H9 (cell line): ENCODE measurements around the gene NLRP14. TPM values are rescaled to one million over a fixed set of nuclear protein-coding genes. Genes with fewer than 3 reads are reported as not detected.

Source experiments
- DNase-seq: peaks from one replicate; pipeline ENCODE4 v3.0.0-alpha.2; 2017
- H2AFZ ChIP-seq: one replicate; pipeline ENCODE4 v1.6.1; 2013; ENCODE audit warnings: mild to moderate bottlenecking, low read length, control low read depth, moderate library complexity
- H2AK5ac ChIP-seq: 2 replicates; pipeline ENCODE4 v1.6.1; 2013; ENCODE audit warnings: low read length, control low read depth, mixed read lengths; ENCODE audit not compliant: insufficient read length
- H2BK120ac ChIP-seq: one replicate; pipeline ENCODE4 v1.6.1; 2013; ENCODE audit warnings: low read depth, mild to moderate bottlenecking, low read length, control low read depth, inconsistent platforms; ENCODE audit not compliant: poor library complexity, severe bottlenecking
- H2BK12ac ChIP-seq: 2 replicates; pipeline ENCODE4 v1.6.1; 2013; ENCODE audit warnings: low read length, control low read depth, mixed read lengths, low read depth; ENCODE audit not compliant: insufficient read length
- H2BK15ac ChIP-seq: 2 replicates; pipeline ENCODE4 v1.6.1; 2013; ENCODE audit warnings: low read depth, low read length, control low read depth
- H2BK20ac ChIP-seq: one replicate; pipeline ENCODE4 v1.6.1; 2013; ENCODE audit warnings: low read depth, mild to moderate bottlenecking, low read length, control low read depth, inconsistent platforms; ENCODE audit not compliant: poor library complexity, severe bottlenecking
- H2BK5ac ChIP-seq: 2 replicates; pipeline ENCODE4 v1.6.1; 2013; ENCODE audit warnings: low read length, control low read depth, mixed read lengths; ENCODE audit not compliant: insufficient read length
- H3K14ac ChIP-seq: 2 replicates; pipeline ENCODE4 v1.6.1; 2013; ENCODE audit warnings: low read length, control low read depth; ENCODE audit not compliant: insufficient read depth
- H3K18ac ChIP-seq: 2 replicates; pipeline ENCODE4 v1.6.1; 2013; ENCODE audit warnings: low read depth, mild to moderate bottlenecking, mixed read lengths, low read length, control low read depth; ENCODE audit not compliant: insufficient read length
- H3K23ac ChIP-seq: 2 replicates; pipeline ENCODE4 v1.6.1; 2013; ENCODE audit warnings: low read length, control low read depth, mixed read lengths, low read depth; ENCODE audit not compliant: insufficient read length
- H3K23me2 ChIP-seq: 2 replicates; pipeline ENCODE4 v1.6.1; 2013; ENCODE audit warnings: low read depth, mild to moderate bottlenecking, mixed read lengths, low read length, control low read depth; ENCODE audit not compliant: insufficient read length, poor library complexity, severe bottlenecking
- H3K27ac ChIP-seq: 2 replicates; pipeline ENCODE4 v1.5.1; 2013; ENCODE audit warnings: low read length, control low read depth, mixed read lengths, low read depth; ENCODE audit not compliant: insufficient read length
- H3K27me3 ChIP-seq: 2 replicates; pipeline ENCODE4 v1.6.1; 2013; ENCODE audit warnings: low read length, control low read depth, inconsistent platforms; ENCODE audit not compliant: insufficient read depth
- H3K4ac ChIP-seq: 2 replicates; pipeline ENCODE4 v1.6.1; 2013; ENCODE audit warnings: low read depth, mild to moderate bottlenecking, control low read depth, inconsistent platforms, low read length, moderate library complexity
- H3K4me1 ChIP-seq: 2 replicates; pipeline ENCODE4 v1.6.1; 2013; ENCODE audit warnings: low read length, control low read depth, inconsistent platforms; ENCODE audit not compliant: insufficient read depth
- H3K4me2 ChIP-seq: 2 replicates; pipeline ENCODE4 v1.6.1; 2013; ENCODE audit warnings: low read length, control low read depth, mixed read lengths; ENCODE audit not compliant: insufficient read length, insufficient read depth
- H3K56ac ChIP-seq: 2 replicates; pipeline ENCODE4 v1.6.1; 2013; ENCODE audit warnings: low read depth, mild to moderate bottlenecking, mixed read lengths, low read length, control low read depth; ENCODE audit not compliant: insufficient read length
- H3K79me1 ChIP-seq: 2 replicates; pipeline ENCODE4 v1.6.1; 2013; ENCODE audit warnings: low read depth, mild to moderate bottlenecking, moderate library complexity, low read length, control low read depth, inconsistent platforms; ENCODE audit not compliant: insufficient read depth, poor library complexity, severe bottlenecking
- H3K79me2 ChIP-seq: 2 replicates; pipeline ENCODE4 v1.6.1; 2013; ENCODE audit warnings: low read length, control low read depth, inconsistent platforms; ENCODE audit not compliant: insufficient read depth
- H3K9ac ChIP-seq: 2 replicates; pipeline ENCODE4 v1.6.1; 2013; ENCODE audit warnings: low read length, control low read depth, mixed read lengths; ENCODE audit not compliant: insufficient read length; ENCODE audit errors: extremely low read depth
- H3K9me3 ChIP-seq: one replicate; pipeline ENCODE4 v1.6.1; 2013; ENCODE audit warnings: low read depth, low read length, inconsistent platforms; ENCODE audit not compliant: control insufficient read depth
- H3T11ph ChIP-seq: one replicate; pipeline ENCODE4 v1.6.1; 2013; ENCODE audit warnings: mild to moderate bottlenecking, low read length, control low read depth, inconsistent platforms
- H4K20me1 ChIP-seq: one replicate; pipeline ENCODE4 v1.6.1; 2013; ENCODE audit not compliant: control insufficient read depth, insufficient read length, insufficient read depth
- H4K5ac ChIP-seq: 2 replicates; pipeline ENCODE4 v1.6.1; 2013; ENCODE audit warnings: low read depth, mild to moderate bottlenecking, mixed read lengths, low read length, control low read depth; ENCODE audit not compliant: insufficient read length
- H4K8ac ChIP-seq: replicated peaks from 2 replicates; pipeline ENCODE4 v1.6.1; 2013; ENCODE audit warnings: low read length, control low read depth, mixed read lengths, low read depth; ENCODE audit not compliant: insufficient read length
- H4K91ac ChIP-seq: 2 replicates; pipeline ENCODE4 v1.6.1; 2013; ENCODE audit warnings: low read depth, mild to moderate bottlenecking, moderate library complexity, mixed read lengths, low read length, control low read depth; ENCODE audit not compliant: insufficient read length
- H3K27ac Mint-ChIP-seq, 3 experiments: 2 replicates in 2 of 3; 3 replicates in 1 of 3; pipeline ENCODE4 v1.8.0; 2020 to 2021; ENCODE audit warnings: mixed read lengths in 3 of 3, mild to moderate bottlenecking in 1 of 3, moderate library complexity in 1 of 3
- H3K27me3 Mint-ChIP-seq: 2 replicates; pipeline ENCODE4 v1.8.0; 2021; ENCODE audit warnings: low read depth, mild to moderate bottlenecking, moderate library complexity, mixed read lengths
- H3K36me3 Mint-ChIP-seq, 3 experiments: 2 replicates in 2 of 3; 3 replicates in 1 of 3; pipeline ENCODE4 v1.8.0; 2020 to 2021; ENCODE audit warnings: low read depth in 3 of 3, mixed read lengths in 3 of 3; ENCODE audit not compliant: insufficient read depth in 1 of 3
- H3K4me1 Mint-ChIP-seq, 2 experiments: 2 replicates each; pipeline ENCODE4 v1.8.0; 2020; ENCODE audit warnings: mixed read lengths in 2 of 2
- H3K4me3 Mint-ChIP-seq, 2 experiments: 2 replicates in 1 of 2; 3 replicates in 1 of 2; pipeline ENCODE4 v1.8.0; 2020 to 2021; ENCODE audit warnings: mild to moderate bottlenecking in 2 of 2, mixed read lengths in 2 of 2, moderate library complexity in 1 of 2
- H3K9me3 Mint-ChIP-seq, 2 experiments: 2 replicates in 1 of 2; 3 replicates in 1 of 2; pipeline ENCODE4 v1.8.0; 2020; ENCODE audit warnings: mild to moderate bottlenecking in 2 of 2, mixed read lengths in 2 of 2, moderate library complexity in 1 of 2
- CTCF ChIP-seq: fragments of 200-600 bp; sonication (generic); conservative IDR thresholded peaks from 3 replicates; pipeline ENCODE4 v1.8.0; 2021; ENCODE audit warnings: antibody characterized with exemption, mild to moderate bottlenecking
- WGBS: extraction: QIAGEN DNeasy Blood & Tissue Kit; methylation state at CpG from one replicate; pipeline ENCODE4 v1.1.7; 2013; ENCODE audit warnings: missing lambda C conversion rate, low lambda C conversion rate, mixed read lengths; ENCODE audit not compliant: insufficient read length; ENCODE audit errors: extremely low coverage; 5-methylcytosine and 5-hydroxymethylcytosine counted together
- total RNA-seq: library from RNA; stranded (reverse); gene quantifications from 2 replicates; pipeline ENCODE4 v1.2.1, GENCODE V29; 2021

NLRP14 gene
- total RNA-seq, 1 experiment from 2014 or later = 0.07 TPM

- Histone ChIP-seq H4K5ac (no peak overlapping the region), H2BK120ac (no peak overlapping the region), H3K27ac (no peak overlapping the region), H4K8ac (no peak overlapping the region), H3K56ac (no peak overlapping the region), H2BK20ac (no peak overlapping the region), H3K4me2 (no peak overlapping the region), H2BK15ac (no peak overlapping the region), H2BK12ac (no peak overlapping the region), H3K18ac (no peak overlapping the region), H4K91ac (no peak overlapping the region), H2AK5ac (no peak overlapping the region), H3K14ac (no peak overlapping the region), H3K27me3 (no peaks in the 10 kb centered on the region), H3K4ac (no peak overlapping the region), H3K9me3 (no peaks in the 10 kb centered on the region), H3K79me1 (no peaks in the 10 kb centered on the region), H3T11ph (no peak overlapping the region), H3K79me2 (no peaks in the 10 kb centered on the region), H2BK5ac (no peak overlapping the region), H2AFZ (no peak overlapping the region), H3K23me2 (no peaks in the 10 kb centered on the region), H3K23ac (no peak overlapping the region), H3K4me1 (no peaks in the 10 kb centered on the region), H3K9ac (no peak overlapping the region), H4K20me1 (no peaks in the 10 kb centered on the region)
- H3K9me3 Mint-ChIP-seq = peaks cover 15 to 22% of the 10 kb centered on the region in 2 experiments
- peaks cover 5 to 17% (median 15%) of the 10 kb centered on the region in 3 experiments for H3K36me3 Mint-ChIP-seq
- no peak overlapping the region for H3K4me3 Mint-ChIP-seq
- TF ChIP-seq CTCF = no peak
- peaks cover 5 to 7% of the 10 kb centered on the region in 2 experiments for H3K4me1 Mint-ChIP-seq
- H3K27me3 Mint-ChIP-seq = no peaks in the 10 kb centered on the region
- no peak overlapping the region for H3K27ac Mint-ChIP-seq
- WGBS = no CpG with 5 or more reads among the region's 1 CpG
- DNase-seq = no peak
Observed at GRCh38 chr11:7081441-7081840, 61.2 kb downstream of the NLRP14 start.
